Epithelial cell of esophagus (primary cell): ENCODE results near the gene SNPH.

ENCODE experiments used
- DNase-seq: peaks from one replicate; pipeline ENCODE4 v3.0.0; 2010; ENCODE audit warnings: low read depth
- H3K4me3 ChIP-seq: 2 replicates; pipeline ENCODE4 v1.5.1; 2011; ENCODE audit warnings: mild to moderate bottlenecking, low read length, control low read depth
- CTCF ChIP-seq: IDR thresholded peaks from 2 replicates; pipeline ENCODE4 v1.5.1; 2011; ENCODE audit warnings: low read depth, mild to moderate bottlenecking, low read length, control low read depth, inconsistent platforms; ENCODE audit not compliant: insufficient read depth; ENCODE audit errors: missing control alignments

The SNPH gene

DNA sequence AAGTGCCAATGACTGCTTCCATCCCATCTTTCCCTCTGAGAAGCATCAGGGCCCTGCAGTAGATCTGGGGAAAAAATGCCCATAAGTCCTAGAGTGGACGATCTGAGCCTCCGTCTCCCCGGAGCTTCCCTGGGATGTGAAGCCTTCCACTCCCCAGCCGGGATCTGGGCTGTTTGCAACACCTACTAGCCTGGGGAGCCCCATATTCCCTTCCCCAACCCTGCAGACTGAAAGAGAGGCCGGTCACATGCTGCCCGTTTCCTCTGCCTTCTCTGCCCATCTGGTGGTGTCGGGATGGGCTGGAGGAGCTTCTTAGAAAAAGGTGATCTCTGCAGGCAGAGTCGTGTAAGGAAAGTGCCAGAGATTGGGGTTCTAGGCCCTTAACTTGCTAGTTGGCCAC, 1.1 kb downstream of the SNPH start:
- H3K4me3 ChIP-seq: no peak overlapping the region
- TF ChIP-seq CTCF: no peak
- no peak for DNase-seq

DNA sequence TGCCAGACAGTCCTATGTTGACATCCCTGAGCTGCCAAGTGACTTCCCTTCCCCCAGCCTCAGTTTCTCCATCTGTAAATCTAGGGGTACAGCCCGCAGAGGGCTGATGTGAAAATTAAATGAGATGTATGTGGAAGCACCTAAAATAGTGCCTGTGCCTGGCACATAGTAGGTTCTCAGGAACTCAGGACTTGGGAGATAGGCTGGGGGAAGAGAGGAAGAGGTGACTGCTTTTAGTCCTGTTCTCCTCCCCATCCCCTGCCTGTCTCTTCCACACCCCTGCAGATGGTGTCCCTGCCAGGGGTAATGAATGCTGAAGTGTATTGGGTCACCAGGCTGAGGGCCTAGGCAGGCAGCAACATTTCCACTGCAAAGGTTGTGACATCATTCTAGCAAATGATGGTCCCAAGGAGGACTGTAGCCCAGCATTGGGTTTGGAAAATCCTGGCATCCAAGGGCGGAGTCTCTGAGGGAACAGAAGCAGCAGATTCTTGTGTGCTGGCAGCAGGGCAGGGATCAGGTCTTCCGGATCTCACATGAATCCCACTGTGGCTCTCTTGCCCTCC, 1.8 kb downstream of the SNPH start:
- H3K4me3 ChIP-seq: no peak overlapping the region
- TF ChIP-seq CTCF: no peak
- no peak for DNase-seq

DNA sequence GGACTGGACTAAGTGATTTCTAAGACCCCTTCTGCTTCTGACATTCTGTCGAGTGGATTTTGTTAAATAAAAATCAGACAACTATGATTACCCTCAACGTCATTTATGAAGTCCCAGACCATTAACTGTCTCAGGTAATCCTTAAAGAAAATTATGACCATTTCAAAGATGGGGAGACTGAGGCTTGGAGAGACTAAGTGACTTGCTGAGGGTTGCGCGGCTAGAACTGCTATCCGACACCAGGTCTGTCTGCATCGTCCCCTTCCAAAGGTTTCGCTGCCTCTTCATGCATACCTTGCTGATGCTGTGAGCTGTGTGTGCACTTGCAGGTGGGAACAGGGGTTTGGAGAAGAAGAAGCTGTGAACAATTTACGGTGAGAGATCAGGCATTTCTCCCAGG, 3.1 kb downstream of the SNPH start:
- no peak for TF ChIP-seq CTCF
- no peak for DNase-seq
- H3K4me3 ChIP-seq: no peak overlapping the region

DNA sequence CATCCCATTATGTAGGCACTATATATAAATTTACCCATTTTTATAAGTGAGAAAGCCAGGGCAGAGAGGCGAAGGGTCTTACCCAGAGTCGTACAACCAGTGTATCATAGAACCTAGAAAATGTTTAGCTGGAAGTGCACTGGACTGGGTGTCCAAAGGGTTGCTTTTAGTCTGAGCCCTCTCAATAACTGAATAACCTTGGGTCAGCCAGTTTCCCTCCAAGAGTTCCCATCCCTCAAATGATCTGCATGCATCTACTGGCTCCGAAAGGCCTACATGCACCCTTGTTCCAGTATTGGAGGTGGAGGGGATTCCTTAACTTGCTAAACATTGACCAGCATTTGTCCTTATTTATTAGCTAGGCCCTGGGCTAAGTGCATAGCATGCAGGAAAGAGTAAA, 3.8 kb downstream of the SNPH start:
- H3K4me3 ChIP-seq: no peak overlapping the region
- TF ChIP-seq CTCF: no peak
- no peak for DNase-seq

GRCh38 chr20:1272368-1273100, 6.4 kb downstream of the SNPH start:
- TF ChIP-seq CTCF: no peak
- no peak overlapping the region for H3K4me3 ChIP-seq

DNA sequence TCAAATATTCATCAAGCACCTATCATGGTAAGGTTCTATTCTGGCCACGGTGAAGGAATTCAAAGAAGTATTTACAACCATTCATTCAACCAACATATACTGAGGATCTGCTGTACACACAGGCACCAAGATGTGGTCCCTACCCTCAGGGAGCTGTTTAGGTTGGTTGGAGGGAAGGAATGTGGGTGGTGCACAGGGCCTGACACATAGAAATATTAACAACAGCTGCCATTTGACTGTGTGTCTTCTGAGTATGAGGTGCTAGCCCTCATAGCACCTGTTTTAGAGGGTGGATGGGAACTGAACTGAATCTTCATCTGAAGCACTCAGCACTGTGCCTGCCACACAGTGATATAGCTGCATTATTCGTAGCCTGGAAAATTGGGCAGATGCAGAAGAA, 7.3 kb downstream of the SNPH start:
- no peak for TF ChIP-seq CTCF
- DNase-seq: no peak
- H3K4me3 ChIP-seq: no peak overlapping the region

More at GRCh38 chr20:1272368-1273100, 6.4 kb downstream of the SNPH start:
- DNase-seq: no peak
